ENCODE data around the gene RNF32.

Gene RNF32

DNA sequence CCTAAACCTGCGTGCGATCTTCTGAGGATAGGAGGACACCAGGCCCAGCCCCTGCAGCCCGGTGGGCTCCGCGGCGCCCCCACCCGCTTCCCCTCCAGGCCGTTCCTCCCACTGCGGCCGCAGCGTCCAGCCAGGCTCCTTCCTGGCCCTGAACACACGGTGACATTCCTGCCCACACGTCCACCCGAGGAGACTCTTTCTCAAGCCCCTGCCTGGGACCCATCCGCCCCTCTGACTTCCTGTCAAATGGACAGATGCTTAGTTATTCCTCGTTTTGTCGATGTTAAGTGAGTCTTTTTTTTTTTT is 32.4 kb upstream of the RNF32 start:
- TF ChIP-seq CTCF (conservative IDR thresholded peaks at IDR 0.05; ENCODE audit: low read depth, low read length), result no peak
- peak overlapping the region; percentile 25 for H3K4me3 ChIP-seq (ENCODE audit: low read length)
- no peak for DNase-seq (ENCODE audit: low read depth)

DNA sequence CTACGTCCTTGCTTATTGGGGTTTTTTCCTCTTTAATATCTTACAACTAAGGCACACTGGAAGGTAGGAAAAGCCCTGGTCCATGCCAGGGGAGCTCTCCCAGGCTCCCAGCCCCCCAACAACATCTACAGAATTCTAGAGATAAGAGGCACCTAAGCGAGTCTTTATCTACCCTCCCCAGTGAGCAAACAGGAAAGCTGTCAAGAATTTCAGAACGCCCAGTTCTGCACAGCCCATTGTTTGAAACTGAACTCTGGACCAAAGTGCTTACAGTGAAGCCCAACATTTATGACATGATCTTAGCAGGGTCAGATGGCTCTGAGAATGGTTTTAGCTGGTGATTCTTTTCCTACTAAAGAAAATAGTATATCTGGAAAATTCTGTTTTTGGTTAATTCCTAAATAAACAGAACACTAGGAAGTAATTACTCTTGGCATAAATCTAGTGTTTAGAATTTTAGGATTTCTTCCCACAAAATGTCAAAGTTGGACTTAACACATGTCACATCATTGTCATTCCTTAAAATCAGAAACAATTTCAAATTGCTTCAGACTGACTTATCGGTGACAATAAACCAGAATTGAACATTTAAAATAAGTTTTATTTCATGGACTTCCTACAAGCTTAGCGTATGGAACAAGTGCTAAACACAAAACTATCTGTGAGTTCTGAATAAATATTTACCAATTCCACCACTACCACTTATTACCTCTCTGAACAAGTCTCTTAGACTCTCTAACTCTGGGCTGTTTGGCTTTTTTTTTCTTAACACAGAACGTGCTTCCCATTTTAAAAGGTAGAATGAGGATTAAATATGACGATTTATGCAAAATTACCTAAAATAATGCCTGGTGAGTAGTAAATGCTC is 31.3 kb upstream of the RNF32 start:
- H3K4me3 ChIP-seq (ENCODE audit: low read length), result no peak overlapping the region
- DNase-seq (ENCODE audit: low read depth), result no peak
- no peak for TF ChIP-seq CTCF (conservative IDR thresholded peaks at IDR 0.05; ENCODE audit: low read depth, low read length)

GRCh38 chr7:156610130-156610529 is 30.4 kb upstream of the RNF32 start:
- no peak for TF ChIP-seq CTCF (conservative IDR thresholded peaks at IDR 0.05; ENCODE audit: low read depth, low read length)

DNA sequence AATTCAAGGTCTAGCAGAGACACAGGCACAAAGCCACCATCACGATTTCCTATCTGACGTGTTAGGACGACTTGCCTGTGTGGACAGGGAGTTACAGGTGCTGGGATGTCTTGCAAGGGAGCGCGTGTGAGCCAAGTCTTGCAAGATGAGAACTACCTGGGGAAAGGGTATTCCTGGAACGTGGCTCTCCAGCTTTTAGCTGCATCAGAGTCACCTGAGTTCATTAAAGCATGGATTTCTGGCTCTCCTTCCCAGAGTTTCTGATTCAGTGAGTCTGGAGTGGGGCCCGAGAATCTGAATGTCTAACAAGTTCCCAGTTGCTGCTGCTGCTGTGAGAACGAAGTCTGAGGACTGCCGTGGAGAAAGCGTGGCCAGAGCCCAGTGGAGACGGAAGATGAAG is 30.0 kb upstream of the RNF32 start:
- no peak for TF ChIP-seq CTCF (conservative IDR thresholded peaks at IDR 0.05; ENCODE audit: low read depth, low read length)
- DNase-seq (ENCODE audit: low read depth), result no peak
- H3K4me3 ChIP-seq (ENCODE audit: low read length), result no peak overlapping the region

More at GRCh38 chr7:156610130-156610529, 30.4 kb upstream of the RNF32 start:
- H3K4me3 ChIP-seq (ENCODE audit: low read length), result no peak overlapping the region
- no peak for DNase-seq (ENCODE audit: low read depth)

GRCh38 chr7:156611014-156612010 is 29.3 kb upstream of the RNF32 start:
- no peak for DNase-seq (ENCODE audit: low read depth)
- no peak overlapping the region for H3K4me3 ChIP-seq (ENCODE audit: low read length)
- TF ChIP-seq CTCF (conservative IDR thresholded peaks at IDR 0.05; ENCODE audit: low read depth, low read length), result no peak

- no peak for DNase-seq (ENCODE audit: low read depth)
- TF ChIP-seq CTCF (conservative IDR thresholded peaks at IDR 0.05; ENCODE audit: low read depth, low read length), result no peak
These were observed 27.6 kb upstream of the RNF32 start for GRCh38 chr7:156612930-156613329.

More at GRCh38 chr7:156612930-156613329, 27.6 kb upstream of the RNF32 start:
- no peak overlapping the region for H3K4me3 ChIP-seq (ENCODE audit: low read length)

Data from retinal pigment epithelial cell (primary cell).